Right ventricle myocardium inferior (tissue), 1 donor: ENCODE measurements around the gene HEATR3. TPM values are rescaled to one million over a fixed set of nuclear protein-coding genes. Genes with fewer than 3 reads are reported as not detected.

Source experiments
- ATAC-seq: fragments of 200-7000 bp; cut with Tn5 transposase; one replicate; pipeline ENCODE4 v1.9.1; 2020; ENCODE audit warnings: mild to moderate bottlenecking, moderate library complexity
- DNase-seq: peaks from one replicate; pipeline ENCODE4 v3.0.0; 2021; ENCODE audit errors: missing footprints
- intact Hi-C: fragments of 100-400 bp; cut with DNase I; formaldehyde crosslinking; loops from one replicate; pipeline ENCODE4 v1.11.0; 2022
- long read RNA-seq: library from polyadenylated mRNA; unstranded; transcript quantifications from one replicate; pipeline ENCODE4 v2.0.0, GENCODE V29; 2021
- total RNA-seq: library from RNA; stranded (reverse); fragmentation: NEBNext Ultra II Directional; extraction: Animal tissue kit (Norgen Biotek cat#: 25700); gene quantifications from one replicate; pipeline ENCODE4 v1.2.1, GENCODE V29; 2021
- donor health status: DM: no; HTN: yes; CAD: no; lungs with severe emphysema.

Gene HEATR3, protein sequence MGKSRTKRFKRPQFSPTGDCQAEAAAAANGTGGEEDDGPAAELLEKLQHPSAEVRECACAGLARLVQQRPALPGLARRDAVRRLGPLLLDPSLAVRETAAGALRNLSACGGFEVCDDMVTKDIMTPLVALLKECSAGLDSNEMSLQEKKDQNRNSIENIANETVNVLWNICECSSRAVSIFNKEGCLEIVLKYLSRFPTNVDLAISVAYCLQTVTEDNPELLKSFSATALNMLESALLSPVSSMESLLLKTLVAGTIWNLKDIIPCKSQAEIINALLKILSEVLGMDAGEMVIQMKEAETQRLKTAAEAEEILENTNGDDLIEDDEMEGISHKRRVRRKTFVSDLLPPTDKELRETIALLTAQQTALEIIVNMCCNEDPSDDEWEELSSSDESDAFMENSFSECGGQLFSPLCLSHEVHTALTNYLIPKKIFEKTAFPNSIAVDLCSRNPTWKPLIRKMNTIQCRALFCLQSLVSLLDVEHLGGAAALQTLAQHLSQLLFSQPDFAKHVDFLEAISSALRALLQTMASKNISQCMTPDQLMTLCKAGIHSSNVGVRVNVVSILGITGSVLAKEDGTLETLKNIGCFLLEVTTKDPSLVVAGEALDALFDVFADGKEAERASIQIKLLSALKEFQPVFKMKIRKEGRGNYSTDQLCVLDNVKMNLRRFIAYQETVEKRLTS
- total RNA-seq, result 10.1 TPM
- long read RNA-seq, partial matches to known transcripts, result 0 of 2 reads
- long read RNA-seq, other reads (novel, unspliced or antisense), result 0 of 2 reads

DNA sequence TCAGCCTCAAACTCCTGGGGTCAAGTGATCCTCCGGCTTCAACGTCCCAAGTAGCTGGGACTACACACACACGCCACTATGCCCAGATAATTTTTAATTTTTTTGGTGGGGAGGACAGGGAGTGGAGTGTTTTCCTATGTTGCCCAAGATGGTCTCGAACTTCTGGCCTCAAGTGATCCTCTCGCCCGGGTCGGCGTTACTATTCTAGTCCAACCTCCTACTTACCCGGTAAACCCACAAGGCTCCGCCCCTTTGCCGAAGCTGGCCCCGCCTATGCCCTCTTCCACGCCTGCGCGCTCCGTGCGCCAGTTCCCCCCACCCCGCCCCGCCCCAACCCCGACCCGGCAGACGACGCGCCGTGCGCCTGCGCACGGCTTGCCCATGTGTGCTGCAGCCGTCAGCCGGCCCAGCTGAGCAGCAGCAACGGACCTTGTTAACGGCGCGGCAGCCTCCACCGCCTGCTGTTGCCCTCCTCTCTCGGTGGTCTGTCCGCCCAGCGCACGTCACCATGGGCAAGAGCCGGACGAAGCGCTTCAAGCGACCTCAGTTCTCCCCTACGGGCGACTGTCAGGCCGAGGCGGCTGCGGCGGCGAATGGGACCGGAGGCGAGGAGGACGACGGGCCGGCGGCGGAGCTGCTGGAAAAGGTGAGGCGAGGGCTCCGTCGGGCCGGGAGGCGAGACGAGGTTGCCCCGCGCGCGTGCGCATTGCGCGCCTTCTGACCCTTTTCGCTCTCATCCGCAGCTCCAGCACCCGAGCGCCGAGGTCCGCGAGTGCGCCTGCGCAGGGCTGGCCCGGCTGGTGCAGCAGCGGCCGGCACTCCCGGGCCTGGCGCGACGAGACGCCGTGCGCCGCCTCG, at the start of gene HEATR3:
HEATR3 (plus strand) TSS at position 347 of the 858 bp plus-strand sequence; CDS start at position 509, 162 bp downstream.
- peak; percentile 96 for DNase-seq
- intact Hi-C loops, result loop anchor here (2.0 kb wide), 1 partner anchor 41 kb away; the partner anchor contains the start of gene CNEP1R1
- peak; percentile 97 for ATAC-seq

DNA sequence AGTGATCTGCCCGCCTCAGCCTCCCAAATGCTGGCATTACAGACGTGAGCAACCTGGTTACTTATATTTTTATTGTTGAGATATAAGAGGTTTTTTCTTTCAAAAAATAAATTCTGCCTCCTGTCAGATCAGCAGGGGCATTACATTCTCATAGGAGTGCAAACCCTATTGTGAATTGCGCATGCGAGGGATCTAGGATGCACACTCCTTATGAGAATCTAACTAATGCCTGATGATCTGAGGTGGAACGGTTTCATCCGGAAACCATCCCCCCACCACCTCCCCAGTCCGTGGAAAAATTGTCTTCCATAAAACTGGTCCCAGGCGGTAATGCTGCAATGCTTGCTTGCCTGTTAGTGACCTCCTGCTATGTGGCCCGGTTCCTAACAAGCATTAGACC, 48.2 kb upstream of the HEATR3 start:
- no peak for DNase-seq
- no peak for ATAC-seq
- intact Hi-C loops, result no loop called here

DNA sequence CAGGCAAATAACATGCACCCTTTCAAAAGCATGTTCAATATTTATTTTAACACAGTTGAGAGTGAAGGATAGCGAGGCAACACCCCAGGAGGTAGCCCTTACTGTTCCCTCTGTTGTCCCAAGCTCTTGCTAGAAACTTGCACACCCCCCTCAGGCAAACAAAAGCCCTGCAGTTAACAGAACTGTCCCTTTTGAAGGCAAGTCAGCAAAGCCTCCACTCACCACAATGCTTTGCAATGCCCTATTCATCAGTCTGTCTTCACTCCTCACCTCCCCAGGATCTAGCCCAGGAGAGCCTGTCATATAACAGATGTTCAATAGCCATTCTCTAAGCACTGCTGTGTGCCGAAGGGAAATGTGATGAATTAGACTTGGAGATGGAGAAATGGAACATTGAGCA, 44.2 kb upstream of the HEATR3 start:
- no peak for ATAC-seq
- intact Hi-C loops, result loop anchor here (10.0 kb wide), 1 partner anchor 783 kb away; no protein-coding TSS in a partner anchor
- no peak for DNase-seq

GRCh38 chr16:50023641-50024040, 42.1 kb upstream of the HEATR3 start:
- intact Hi-C loops, result loop anchor here (2.0 to 10.0 kb wide), 2 partner anchors 41 to 781 kb away; partner anchors contain the start of gene HEATR3
- ATAC-seq, result no peak
- no peak for DNase-seq

GRCh38 chr16:50024207-50024606, 41.6 kb upstream of the HEATR3 start:
- intact Hi-C loops, result loop anchor here (2.0 to 10.0 kb wide), 2 partner anchors 41 to 781 kb away; partner anchors contain the start of gene HEATR3
- DNase-seq (no peak), ATAC-seq (no peak)

DNA sequence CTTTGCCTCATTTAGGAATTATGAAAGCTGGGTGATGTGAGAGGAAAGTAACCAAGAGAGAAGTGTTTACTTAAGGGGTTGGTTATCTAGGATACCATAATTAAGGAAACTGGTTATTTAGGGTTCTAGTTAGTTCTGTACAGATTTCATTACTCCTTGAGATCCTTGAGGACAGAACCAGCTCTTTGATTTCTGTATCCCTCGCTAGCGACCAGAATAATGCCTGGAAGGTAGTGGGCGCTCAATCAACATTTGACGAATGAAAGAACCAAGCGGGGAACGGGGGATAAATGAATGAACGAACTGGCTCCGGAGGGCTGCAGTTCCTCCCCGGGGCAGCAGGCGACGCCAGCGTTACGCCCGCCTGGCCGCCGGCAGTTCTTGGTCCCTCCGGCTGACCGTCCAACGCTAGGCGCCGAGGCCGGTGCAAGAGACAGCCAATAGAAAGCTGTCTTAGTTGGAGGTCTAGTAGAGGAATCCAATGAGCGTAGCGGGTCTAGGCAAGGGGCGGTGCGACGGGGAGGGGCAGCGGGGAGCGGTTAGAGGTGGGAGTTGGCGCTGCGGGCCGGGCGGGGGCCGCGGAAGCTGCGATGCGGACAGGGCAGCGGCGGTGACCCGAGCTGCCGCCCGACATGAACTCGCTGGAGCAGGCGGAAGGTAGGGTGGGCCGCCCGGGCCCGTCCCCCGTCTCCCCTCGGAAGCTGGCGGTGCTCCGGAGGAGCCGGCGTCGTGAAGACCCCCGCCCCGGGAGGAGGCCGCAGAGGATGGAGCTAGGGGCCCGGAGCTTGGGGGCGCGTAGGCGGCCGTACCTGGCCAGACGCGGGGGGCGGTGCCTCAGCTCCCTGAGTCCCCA, 40.9 kb upstream of the HEATR3 start, which contains the start of gene CNEP1R1:
CNEP1R1 (plus strand) TSS at position 542 of the 853 bp plus-strand sequence; CDS start at position 633, 91 bp downstream.
- peak; percentile 100 for ATAC-seq
- intact Hi-C loops, result loop anchor here (1.0 to 10.0 kb wide), 4 partner anchors 40 to 780 kb away; partner anchors contain the start of gene HEATR3
- DNase-seq, result peak; percentile 96

DNA sequence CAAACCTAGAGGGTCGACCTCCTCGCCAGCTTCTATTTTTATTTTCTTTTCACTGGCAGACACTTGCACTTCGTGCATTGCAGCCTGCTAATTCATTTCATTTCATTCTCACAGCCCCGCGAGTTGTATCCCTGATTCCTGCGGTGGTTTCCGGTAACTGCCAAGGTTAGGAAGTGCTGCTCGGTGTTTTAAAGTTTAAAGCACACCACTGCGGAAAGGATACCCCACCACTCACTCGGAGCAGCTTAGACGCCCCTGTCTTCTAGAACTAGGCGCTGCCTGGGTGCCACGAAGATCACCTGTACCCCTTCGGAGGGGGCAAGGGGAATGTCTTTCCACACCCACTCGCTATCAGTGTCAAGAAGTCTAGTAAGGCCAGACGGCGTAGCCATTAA, 40.2 kb upstream of the HEATR3 start:
- ATAC-seq, result no peak
- intact Hi-C loops, result loop anchor here (1.0 to 10.0 kb wide), 4 partner anchors 39 to 779 kb away; partner anchors contain the start of gene HEATR3
- DNase-seq, result no peak

- intact Hi-C loops, result loop anchor here (5.0 to 10.0 kb wide), 2 partner anchors 639 to 777 kb away; no protein-coding TSS in a partner anchor
- no peak for DNase-seq
- ATAC-seq, result no peak
Observed at GRCh38 chr16:50027829-50028228, 37.9 kb upstream of the HEATR3 start.

DNA sequence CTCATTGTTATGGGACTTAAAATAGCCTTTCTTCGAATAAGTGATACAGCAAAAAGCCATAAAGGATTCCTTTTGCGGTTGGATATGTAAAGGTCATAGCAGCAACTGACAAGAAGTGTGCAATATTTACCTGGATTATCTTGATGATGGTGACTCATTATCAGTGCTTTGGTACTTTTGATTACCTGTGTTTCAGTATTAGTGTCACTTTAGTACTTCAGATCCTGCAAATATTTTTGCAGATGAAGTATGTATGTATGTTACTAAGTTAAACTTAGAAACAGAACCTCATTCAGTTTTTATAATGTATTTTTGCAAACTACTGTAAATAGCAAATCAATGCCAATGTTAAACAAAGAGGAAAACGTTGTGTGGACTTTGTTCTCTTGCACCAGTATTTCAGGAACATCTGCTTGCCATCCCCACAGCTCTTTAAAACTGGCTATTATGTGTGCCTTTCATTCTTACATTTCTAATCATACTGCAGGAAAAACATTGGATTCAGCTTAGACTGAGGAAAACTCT, 30.2 kb upstream of the HEATR3 start:
- ATAC-seq (no peak), DNase-seq (no peak)
- intact Hi-C loops, result no loop called here

DNA sequence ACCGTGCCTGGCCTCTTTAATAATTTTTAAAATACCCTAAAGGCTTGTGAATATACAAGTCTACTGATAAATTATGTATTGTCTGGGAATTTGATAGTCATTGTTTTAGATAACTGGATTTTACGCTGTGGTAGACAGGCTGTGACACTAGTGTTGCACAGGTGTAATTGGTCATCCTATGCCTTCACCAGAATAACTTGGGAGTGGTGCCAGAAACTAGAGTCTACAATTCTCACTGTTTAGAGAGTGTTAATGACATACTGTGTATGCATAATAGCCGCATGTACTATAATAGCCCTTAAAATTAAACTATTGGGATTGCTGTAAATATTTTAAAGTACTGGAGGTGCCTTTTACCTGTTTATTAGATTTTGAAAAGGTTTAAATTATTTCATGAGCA, 29.3 kb upstream of the HEATR3 start:
- intact Hi-C loops, result no loop called here
- ATAC-seq, result no peak
- DNase-seq, result no peak

DNA sequence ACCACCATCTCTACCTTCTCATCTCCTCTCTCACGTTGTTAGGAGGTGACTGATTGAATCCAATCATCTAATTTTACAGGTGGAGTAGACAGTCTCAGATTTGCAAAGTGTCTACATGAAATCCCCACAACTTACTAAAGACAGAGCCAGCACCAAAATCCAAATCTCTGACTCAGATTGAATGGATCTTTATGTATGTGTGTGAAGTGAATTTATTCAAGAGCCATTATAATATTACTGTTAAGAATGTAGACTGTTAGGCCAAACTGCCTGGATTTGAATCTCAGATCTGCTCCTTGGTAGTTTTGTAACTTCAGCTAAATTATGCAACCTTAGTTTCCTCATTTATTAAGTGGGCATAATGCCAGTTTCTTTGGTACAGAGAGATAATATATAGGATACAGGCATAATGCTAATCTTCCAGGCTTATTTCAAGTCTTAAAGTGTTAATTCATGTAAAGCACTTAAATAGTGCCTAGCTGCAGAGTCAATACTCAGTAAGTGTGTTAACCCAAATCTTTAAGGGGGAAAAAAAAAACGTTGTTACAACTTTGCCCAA, 28.0 kb upstream of the HEATR3 start:
- ATAC-seq (no peak), DNase-seq (no peak)
- intact Hi-C loops, result no loop called here

DNA sequence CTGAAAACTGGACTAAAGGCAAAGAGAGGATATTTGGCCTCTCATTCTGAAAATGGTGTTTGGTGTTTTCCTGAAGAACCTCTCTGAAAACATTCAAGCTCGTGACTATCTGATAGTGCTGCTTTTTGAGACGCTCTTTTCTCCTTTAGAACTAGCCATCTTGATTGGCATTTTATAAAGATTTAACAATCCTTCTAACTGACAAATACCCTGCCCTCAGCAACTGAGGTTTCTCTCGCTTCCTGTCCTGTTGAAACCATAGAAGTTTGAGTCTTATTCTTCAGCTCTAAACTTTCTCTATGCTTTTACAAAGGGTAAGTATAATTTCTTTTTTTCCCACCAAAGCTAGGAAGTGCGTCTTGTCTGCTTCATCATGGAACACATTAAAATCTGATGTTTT, 27.5 kb upstream of the HEATR3 start:
- DNase-seq (no peak), ATAC-seq (no peak)
- intact Hi-C loops, result no loop called here

GRCh38 chr16:50038756-50039529, 26.8 kb upstream of the HEATR3 start:
- DNase-seq, result no peak

DNA sequence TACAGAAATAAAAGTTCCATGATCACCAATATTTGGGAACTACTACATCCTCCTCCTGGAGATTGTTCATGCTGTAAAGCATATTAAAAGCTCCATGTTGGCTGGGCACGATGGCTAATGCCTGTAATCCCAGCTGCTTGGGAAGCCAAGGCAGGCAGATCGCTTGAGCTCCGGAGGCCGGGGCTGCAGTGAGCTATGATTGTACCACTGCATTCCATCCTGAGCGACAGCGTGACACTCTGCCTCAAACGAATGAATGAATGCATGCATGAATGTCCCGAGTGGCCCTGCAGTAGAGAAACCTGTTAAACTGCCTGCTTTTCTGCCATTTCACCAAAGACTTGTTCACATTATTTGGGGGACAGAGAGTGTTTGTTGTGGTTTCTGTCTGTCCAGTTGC, 25.8 kb upstream of the HEATR3 start:
- ATAC-seq (no peak), DNase-seq (no peak)
- intact Hi-C loops, result no loop called here

More at GRCh38 chr16:50038756-50039529, 26.8 kb upstream of the HEATR3 start:
- ATAC-seq, result peak; percentile 81
- intact Hi-C loops, result no loop called here

DNA sequence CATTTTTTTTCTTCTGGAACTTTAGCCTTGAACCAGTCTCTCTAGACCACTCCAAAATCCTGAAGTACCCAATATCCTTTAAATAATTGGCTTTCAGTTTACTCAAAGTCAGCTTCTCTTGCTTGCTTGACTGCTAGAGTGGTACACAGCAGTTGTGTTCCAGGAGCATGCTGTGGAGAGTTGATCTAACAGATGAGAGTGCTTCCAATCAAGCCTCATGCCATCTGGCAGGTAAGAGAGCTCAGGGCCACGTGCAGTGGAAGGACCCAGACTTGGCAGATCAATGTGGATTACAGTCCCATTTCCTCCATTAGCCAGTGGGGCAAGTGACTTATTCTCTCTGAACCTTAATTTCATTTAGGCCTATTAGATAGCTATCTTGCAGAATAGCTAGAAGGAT, 25.1 kb upstream of the HEATR3 start:
- no peak for DNase-seq
- intact Hi-C loops, result no loop called here
- no peak for ATAC-seq

DNA sequence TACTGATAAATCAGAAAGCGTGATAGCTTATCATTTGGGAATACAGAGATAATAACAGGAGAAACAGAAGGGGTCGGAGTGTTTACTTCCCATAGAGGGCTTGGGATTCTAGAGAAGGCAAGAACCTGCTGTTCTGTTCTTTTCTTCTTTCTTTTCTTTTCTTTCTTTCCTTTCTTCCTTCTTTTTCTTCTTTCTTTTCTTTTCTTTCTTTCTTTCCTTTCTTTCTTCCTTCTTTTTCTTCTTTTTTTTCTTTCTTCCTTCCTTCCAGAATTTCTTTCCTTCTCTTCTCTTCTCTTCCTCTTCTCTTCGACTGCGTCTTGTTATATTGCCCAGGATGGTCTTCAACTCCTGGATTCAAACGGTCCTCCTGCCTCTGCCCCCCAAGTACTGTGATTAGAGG, 22.4 kb upstream of the HEATR3 start:
- intact Hi-C loops, result no loop called here
- ATAC-seq (no peak), DNase-seq (no peak)
